Stimulated activated CD8-positive, alpha-beta memory T cell treated with anti-CD3 and anti-CD28 coated beads, Interleukin-12 subunit alpha, Interleukin-12 subunit beta, amount 100 ng/mL, for 24 hours (primary cell): ENCODE results near the gene MRPS24.
"Not testable (repeated sequence)": the region's sequence is repeated elsewhere in the genome, so short reads cannot be mapped to it uniquely, and the experiment has no call there.

ENCODE experiments used
- DNase-seq: peaks from one replicate; pipeline ENCODE4 v3.0.0-alpha.2; 2020; ENCODE audit errors: extremely low read depth

Gene MRPS24

GRCh38 chr7:43838201-43838658 is 31.1 kb downstream of the MRPS24 start:
- no peak for DNase-seq

GRCh38 chr7:43834463-43835251 is 34.7 kb downstream of the MRPS24 start:
- DNase-seq = peak; percentile 8

GRCh38 chr7:43830917-43831316 is 38.4 kb downstream of the MRPS24 start:
- not testable (repeated sequence) for DNase-seq

- no peak for DNase-seq
These were observed 43.9 kb downstream of the MRPS24 start for GRCh38 chr7:43825391-43825808.

GRCh38 chr7:43824963-43825362 is 44.4 kb downstream of the MRPS24 start:
- no peak for DNase-seq

GRCh38 chr7:43824513-43824912 is 44.8 kb downstream of the MRPS24 start:
- DNase-seq = not testable (repeated sequence)

- DNase-seq = no peak
These were observed 45.4 kb downstream of the MRPS24 start for GRCh38 chr7:43823941-43824340.

- DNase-seq = not testable (repeated sequence)
These were observed 45.9 kb downstream of the MRPS24 start for GRCh38 chr7:43823425-43823824.
